GM18517 (cell line): ENCODE measurements around the gene RHOJ.
"Not testable (repeated sequence)": the region's sequence is repeated elsewhere in the genome, so short reads cannot be mapped to it uniquely, and the experiment has no call there.

Experiments used
- ATAC-seq: cut with Tn5 transposase; IDR thresholded peaks from one replicate; pipeline ENCODE4 v1.9.1; 2021; ENCODE audit warnings: mild to moderate bottlenecking, moderate library complexity; ENCODE audit not compliant: unreplicated experiment

RHOJ gene

DNA sequence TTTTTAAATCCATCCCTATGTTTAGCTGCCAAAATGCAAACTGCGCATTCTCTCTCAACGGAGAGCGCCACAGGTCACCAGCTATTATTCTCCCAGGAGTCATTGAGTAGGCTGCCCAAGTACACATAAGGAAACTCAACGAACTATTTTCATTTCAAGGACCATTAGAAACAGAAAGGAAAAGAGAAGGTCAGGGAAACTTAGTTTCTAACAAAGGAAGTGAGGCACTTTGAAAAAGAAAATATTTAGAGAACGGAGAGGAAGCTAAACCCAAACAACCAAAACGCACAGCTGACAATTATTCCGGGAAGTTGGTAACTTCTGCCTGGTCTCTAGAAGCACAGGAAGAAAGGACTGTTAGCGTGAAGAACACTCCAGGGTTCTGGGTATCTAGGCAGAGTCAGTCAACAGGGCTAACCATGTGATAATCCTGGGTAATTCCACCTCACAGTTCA, 91.0 kb downstream of the RHOJ start:
- peak; percentile 45 for ATAC-seq

GRCh38 chr14:63296060-63296563, 91.9 kb downstream of the RHOJ start:
- peak; percentile 47 for ATAC-seq

- ATAC-seq = no peak
Measured at GRCh38 chr14:63297372-63298063, 93.3 kb downstream of the RHOJ start.

GRCh38 chr14:63299351-63300110, 95.3 kb downstream of the RHOJ start:
- ATAC-seq = no peak

DNA sequence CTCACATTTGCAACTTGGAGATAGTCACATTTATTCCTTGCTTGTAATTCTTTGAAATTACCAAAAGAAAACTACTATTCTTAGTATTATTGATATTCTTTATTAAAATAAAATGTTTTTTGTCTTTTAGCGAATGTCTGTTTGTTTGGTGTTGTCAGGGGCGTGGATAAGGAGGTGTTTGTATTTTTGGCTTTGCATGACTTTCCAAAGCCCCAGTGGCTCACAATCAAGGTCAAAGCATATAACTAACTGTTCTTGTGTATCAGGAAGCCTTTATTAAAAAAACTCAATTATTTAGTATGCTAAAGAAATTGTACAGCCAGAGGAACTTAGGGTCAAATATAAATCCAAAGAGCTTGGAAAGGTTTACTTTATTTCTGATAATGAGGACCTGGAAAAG, 96.6 kb downstream of the RHOJ start:
- ATAC-seq = no peak

DNA sequence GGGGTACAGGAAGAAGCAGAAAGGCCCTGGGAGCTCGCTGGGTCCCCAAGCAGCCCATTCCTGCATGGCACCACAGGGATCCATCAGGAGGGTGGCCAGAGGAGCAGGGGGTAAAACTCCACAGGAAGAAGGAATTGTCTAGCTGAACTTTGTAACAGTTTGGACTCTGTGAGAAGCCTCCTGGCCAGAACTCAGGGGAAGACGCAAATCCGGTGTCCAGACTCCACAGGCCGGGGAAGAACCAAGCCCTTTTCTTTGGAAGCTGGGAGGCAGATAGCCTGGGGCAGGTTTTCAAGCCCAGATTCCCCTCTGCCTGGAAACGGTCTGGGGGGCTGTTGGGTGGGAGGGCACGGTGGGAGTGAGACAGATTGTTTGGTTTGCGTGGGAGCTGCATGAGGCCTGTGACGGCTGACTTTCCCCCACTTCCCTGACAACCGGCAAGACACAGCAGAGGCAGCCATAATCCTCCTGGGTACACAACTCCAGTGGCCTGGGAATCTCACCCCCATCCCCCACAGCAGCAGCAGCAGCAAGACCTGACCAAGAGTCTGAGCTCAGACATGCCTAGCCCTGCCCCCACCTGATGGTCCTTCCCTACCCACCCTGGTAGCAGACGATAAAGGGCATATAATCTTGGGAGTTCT, 97.8 kb downstream of the RHOJ start:
- no peak for ATAC-seq

DNA sequence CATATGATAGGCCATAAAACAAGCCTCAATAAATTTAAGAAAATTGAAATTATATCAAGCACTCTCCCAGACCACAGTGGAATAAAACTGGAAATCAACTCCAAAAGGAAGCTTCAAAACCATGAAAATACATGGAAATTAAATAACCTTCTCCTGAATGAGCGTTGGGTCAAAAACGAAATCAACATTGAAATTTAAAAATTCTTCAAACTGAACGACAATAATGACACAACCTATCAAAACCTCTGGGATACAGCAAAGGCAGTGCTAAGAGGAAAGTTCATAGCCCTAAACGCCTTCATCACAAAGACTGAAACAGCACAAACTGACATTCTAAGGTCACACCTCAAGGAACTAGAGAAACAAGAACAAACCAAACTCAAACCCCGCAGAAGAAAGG, 100.2 kb downstream of the RHOJ start:
- ATAC-seq = not testable (repeated sequence)

- ATAC-seq = no peak
Measured at GRCh38 chr14:63308723-63309317, 104.6 kb downstream of the RHOJ start.

DNA sequence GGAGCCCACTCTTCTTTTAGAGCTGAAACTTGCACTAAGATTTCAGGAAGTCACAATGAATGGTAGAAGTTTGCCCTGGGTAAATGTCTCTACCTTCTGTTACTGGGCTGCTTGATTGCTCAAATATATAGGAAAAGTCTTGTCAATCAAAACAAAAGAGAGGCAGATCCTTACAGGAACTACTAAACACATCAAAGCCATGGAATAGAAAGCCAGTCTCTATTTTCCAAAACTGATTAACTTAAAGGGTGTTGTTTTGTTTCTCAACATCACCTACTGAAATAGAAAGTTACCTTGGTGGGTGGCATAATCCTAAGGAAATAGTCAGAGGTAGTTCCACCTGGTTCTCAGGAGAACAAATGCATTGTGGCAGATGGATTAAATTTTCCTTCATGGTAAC, 114.6 kb downstream of the RHOJ start, which contains the start of gene GPHB5:
TSS of gene GPHB5 (minus strand) at position 101 of the 400 bp plus-strand sequence. CDS start 1,086 bp downstream, outside the sequence.
- no peak for ATAC-seq

- ATAC-seq = no peak
Measured at GRCh38 chr14:63322472-63322871, 118.2 kb downstream of the RHOJ start.

GRCh38 chr14:63322897-63323573, 118.8 kb downstream of the RHOJ start:
- ATAC-seq = no peak

DNA sequence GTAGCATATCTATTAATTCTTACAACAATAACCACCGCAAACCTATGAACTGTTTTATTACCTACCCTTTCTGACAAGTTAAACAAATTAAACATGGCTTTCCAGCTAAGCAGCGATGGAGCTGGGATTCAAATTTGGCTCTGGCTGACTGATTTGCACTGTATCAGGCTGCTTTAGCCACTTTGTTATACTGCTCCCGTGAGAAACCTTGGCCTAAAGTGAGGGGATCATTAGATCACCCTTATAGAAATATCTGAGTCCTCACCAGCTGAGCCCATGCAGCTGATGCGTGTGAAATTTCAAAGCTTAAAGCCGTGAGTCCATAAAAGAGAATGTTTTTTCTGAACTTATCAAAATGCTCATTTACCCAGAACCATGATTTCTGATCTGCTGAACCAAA, 122.6 kb downstream of the RHOJ start:
- ATAC-seq = no peak

- no peak for ATAC-seq
Measured at GRCh38 chr14:63328787-63329737, 124.8 kb downstream of the RHOJ start.

DNA sequence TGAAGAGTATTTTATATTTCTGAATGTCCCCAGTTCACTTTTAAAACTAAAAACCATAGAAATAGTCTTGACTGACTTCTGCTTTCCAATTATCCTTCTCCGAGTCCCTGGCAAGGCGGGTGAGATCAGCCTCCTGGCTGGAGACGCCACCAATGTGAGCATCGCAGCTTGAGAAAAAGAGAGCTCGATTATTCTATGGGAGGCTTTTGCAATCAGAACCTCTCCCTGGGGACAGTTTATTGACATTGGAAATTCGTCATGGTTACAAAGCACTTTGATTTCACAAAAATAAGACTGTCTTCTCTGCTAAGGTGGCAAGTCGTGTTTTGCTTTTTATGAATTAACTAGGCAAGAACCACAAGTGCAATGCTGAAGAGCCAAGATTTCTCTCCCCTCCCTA, 138.1 kb downstream of the RHOJ start:
- ATAC-seq = no peak
